NCI-H1436 treated with DMSO at 0.1 percent for 48 hours (cell line): ENCODE measurements around the gene TPBGL.

Source experiments
- DNase-seq: peaks from one replicate; lab custom pipeline; 2025; lab: John Stamatoyannopoulos, UW

Gene TPBGL

DNA sequence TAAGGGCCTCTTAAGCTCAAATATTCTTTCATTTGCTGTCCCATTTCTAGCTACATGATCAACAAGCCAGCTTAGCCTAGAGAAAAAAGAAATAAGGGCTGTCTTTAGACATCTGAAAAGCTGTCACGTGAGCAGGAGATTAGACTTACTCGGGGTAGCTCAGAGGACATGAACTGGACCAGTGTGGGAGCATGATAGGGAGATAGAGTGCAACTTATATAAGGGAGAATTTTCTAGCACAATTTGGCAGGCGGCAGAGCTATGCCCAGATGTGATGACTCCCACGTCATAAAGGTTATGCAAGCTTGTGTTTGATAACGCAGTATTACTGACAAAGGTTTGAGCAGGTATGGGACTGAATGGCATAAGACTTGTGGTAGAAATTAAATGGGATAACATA is 28.2 kb upstream of the TPBGL start:
- DNase-seq, result no peak

DNA sequence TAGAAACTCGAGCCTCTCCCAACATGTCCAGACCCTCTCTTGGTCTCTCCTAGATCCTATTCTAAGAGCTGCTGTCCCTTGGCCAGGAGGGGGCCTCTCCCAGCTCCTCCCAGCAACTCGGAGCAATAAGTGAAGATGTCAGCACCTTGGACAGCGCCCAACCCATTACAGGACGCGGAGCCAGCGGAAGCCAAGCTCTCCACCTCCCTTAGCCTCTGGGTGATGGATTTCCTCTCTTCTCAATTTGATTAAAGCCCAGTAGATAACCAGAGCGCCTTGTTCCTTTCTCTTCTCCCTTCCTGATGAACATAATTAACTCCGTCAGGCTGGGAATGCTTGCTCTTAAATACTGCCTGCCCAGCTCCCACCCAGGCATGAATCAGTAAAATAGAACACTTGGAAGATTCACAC is 26.2 kb upstream of the TPBGL start:
- no peak for DNase-seq

DNA sequence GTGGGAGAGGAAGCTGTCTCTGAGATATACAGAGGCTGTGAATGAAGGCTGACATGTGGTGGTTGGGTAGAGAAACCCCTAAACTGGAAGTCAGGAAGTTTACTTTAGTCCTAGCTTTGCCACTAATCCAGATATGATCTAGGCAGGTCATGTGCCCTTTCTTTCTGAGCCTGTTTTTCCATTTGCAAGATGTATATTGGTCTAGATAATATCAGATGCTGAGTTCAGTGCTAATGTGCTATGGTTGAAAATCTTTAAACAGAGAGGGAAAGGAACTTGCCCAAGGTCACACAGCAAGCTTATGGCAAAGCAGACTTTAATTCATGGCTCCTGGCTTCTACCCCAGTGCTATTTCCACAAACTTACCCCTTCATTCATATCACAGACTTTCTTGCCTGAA is 25.7 kb upstream of the TPBGL start:
- DNase-seq, result no peak

DNA sequence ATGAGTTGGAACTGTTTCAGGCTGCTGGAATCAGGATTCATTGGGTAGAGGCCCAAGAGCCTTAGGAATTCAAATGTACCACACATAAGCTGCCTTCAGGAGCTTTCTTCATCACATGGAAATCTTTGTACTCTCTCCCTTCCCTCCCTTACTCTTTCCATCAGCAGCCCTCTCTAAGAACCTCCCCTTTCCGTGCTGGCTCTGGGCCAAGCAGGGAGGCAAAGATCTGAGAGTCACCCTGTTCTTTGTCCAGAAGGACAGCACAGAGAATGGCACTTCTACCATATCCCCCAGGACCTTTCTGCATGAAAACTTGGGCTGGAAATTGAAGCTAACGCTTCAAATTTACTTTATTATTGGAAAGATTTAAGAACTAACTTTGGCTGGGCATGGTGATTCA is 20.7 kb upstream of the TPBGL start:
- no peak for DNase-seq

DNA sequence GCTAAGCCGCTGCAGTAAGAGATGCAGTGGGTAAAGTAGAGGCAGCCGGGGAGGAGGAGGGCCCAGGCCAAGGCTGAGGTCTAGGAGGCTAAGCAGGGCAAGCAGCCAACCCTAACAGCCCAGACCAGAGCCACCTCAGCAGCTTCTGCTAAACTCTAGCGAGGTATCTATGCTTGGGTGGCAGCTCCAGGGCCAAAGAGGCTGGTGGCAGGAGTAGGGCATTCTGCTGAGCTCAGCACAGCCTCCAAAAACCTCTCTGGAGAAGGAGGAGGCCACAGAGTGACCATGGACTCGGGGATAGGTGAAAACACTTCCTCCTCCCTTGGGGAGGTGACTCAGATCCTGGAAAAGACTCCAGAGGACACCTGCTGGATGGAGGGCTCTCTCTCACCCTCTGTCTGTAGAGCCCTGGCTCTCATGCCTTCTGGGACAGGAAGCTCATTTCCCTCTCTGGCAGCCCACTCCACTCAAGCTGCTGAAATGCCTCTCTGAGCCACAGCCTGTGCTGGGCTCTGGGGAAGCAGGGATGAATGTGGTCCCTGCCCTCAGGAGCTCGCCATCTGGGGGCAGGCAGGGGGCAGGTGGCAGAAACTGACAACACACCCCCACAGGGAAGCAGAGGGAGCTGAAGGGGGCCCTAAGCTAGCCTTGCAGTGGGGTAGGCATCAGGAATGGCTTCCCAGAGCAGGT is 16.5 kb upstream of the TPBGL start:
- DNase-seq, result no peak

DNA sequence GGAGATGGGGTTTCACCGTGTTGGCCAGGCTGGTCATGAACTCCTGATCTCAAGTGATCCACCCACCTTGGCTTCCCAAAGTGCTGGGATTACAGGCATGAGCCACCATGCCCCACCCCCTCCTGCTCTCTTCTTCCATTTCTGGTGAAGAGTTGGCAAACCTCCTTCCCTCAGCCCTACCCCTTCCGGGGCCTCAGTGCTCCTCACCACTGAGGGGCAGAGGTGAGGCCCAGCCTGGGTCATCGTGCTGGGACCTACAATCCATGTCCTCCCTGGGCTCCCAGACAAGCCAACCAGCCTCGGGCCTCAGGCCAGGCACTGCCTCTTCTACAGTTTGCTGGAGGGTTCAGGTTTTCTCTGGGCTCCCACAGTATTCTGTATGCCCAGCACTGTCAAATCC is 14.8 kb upstream of the TPBGL start:
- no peak for DNase-seq

DNA sequence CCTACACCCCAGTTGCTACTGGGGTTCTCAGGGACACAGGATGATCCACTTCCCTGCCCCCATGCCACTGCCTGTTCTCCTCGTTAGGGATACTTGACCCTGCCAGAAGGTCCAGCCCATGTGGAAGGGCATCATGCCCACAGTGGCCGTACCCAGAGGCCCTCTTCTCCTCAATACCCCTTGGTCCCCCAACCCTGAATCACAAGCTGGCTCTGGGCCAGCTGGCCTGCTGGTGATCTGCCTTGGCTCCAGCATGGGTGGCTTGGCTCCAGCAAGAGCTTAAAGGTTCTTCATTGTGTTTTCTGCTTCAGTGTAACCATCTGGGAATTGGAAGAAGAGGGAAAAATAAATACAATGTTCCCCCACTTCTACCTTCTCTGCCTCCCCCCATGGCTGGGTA is 11.1 kb upstream of the TPBGL start:
- DNase-seq, result no peak

DNA sequence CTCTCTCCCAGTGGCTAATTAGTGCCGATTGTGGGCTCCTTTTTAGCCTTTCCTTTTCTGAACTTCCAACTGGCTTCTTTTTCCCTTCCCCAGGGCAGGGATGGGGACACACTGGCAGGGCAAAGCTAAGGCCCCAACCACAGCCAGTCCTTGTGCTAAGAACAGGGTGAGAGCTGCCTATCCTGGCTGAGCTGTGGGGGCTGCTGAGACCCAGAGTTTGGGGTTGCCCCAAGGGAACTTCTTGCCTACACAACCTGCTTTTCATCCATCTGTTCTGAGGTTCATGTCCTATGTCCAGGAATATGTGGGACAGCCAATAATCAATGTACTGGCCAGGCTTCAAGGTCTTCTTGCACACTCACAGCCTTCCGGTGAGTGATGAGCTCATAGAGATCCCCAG is 10.0 kb upstream of the TPBGL start:
- no peak for DNase-seq

DNA sequence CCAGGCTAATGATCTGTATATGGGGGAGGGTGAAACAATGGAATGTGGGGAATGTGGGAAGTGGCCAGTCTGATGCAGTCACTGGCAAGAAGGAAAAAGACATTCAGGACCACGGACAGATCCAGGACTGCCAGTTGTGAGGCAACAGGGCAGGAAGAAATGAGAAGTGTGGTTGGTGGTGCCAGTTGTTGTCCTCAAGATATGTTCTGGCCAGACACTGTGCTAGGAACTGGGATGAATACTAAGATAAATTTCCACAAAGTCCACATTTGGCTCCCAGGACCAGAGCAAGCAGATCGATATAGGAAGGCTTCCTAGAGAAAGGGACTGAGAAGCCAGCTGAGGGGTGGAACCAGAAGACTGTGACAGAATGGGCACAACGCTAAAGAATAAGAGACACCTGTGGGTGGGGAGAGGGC is 6.8 kb upstream of the TPBGL start:
- DNase-seq, result no peak

DNA sequence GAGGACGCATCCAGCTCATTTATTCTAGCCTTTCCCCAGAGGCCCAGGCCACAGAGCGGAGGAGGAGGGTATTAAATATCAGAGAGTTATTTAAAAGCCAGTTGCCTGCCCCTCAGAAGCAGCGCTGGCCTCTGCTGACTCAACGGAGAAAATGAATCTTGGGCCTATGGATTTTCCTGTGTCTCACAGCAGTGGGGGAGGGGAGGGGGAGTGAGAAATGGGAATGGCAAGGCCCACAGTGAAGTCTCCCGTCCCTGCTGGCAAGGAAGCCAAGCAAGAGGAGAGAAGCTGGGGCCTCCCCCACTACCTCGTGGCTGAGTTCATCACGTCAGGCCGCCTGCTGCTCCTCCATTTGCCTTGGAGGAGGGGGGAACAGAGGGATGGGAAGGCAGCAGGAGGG is 4.5 kb upstream of the TPBGL start:
- DNase-seq, result no peak

DNA sequence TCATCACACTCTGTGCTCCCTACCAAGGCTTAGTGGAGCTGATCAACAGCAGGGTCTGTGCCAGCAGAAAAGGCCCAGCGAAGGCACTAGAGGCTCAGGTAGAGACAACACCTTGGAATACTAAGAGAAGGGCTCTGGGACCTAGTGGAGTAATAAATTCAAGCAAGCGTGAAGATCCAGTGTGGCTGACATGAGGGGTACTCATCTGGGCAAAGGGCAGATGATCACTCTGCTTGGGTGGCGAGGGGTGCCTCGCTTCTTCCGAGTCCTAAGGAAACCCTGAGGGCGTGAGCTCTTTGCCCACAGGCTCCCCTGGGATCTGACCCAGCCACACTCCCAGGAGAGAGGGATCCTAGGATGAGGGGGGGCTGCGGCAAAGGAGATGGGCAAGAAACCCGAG is 3.5 kb upstream of the TPBGL start:
- no peak for DNase-seq

DNA sequence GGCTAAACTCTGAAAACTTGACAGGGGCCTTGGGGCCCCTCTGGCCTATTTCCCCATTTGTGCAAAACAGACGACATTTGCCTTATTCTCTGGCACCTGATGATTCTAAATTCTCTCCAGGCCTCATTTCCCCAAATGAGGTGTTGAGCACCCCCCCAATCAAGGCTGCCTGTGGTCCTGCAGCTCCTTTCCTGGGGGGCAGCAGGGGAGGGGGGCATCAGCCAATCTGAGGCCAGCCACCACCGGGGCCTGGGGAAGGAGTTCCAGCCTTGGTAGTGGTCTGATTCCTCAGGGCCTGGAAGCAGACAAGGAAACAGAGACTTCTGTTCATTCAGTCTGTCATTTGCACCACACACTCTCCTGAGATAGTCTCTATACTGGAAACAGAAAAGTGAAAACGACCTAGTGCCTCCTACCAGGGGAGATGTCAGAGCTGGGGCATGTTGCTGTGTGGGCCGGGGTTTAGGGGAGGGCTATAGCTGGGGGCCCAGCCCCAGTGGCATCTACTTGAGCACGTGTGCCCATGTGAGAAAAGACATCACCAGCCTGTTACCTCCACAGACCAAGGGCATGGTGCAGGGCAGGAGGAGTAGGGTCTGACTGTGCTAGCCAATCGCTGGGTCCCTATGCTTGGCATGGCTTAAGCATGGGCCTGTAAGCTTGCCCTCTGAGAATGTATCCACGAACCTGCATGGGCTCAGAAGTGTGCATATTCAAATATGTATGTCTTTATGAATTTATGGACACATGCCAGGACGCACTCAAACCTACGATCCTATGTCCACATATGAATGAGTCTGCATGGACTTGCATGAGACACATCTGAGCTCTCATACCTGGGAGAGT is 1.8 kb upstream of the TPBGL start:
- no peak for DNase-seq

DNA sequence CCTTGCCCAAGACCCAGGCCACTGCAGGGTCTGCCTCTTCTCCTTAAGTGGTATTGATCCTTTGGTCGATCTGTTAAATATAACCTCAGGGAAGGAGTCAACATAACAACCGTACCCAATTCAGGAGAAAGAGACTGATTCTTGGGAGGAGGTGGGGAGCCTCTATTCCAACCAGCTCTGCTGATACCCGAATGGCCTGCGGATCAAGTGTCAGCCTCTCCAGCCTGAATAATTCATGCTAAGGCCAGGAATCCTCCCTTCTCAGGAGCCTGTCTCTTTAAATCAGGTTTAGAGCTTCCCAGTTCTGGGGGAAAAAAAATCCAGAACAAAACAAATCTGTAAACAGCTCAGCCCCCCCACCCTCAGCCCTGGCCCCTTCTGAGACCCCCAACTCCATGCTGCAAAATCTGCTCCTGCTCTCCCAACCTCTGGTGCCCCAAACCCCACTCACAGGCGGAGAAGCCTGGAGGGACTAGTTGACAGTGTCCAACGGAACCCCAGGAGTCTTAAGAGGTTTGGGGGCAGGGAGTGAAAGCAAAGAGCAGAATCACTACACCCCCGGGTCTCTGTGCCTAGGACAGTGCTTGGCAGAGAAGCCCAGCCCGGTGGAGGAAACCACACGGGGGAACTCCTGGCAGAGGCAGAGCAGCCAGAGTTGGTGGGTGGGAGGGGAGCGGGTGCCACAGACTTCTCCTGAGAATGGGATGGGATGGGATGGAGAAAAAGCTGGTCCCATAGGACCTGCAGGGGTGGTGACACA is 863 bp upstream of the TPBGL start:
- DNase-seq, result no peak

DNA sequence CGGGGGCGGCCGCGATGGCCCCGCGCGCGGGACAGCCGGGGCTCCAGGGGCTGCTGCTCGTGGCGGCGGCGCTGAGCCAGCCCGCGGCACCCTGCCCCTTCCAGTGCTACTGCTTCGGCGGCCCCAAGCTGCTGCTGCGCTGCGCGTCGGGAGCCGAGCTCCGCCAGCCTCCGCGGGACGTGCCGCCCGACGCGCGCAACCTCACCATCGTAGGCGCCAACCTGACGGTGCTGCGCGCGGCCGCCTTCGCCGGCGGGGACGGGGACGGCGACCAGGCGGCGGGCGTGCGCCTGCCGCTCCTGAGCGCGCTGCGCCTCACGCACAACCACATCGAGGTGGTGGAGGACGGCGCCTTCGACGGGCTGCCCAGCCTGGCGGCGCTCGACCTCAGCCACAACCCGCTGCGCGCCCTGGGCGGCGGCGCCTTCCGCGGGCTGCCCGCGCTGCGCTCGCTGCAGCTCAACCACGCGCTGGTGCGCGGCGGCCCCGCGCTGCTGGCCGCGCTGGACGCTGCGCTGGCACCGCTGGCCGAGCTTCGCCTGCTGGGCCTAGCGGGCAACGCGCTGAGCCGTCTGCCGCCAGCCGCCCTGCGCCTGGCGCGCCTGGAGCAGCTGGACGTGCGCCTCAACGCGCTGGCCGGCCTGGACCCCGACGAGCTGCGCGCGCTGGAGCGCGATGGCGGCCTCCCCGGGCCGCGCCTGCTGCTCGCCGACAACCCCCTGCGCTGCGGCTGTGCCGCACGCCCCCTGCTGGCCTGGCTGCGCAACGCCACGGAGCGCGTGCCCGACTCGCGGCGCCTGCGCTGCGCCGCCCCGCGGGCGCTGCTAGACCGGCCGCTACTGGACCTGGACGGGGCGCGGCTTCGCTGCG is 697 bp downstream of the TPBGL start:
- DNase-seq, result no peak

DNA sequence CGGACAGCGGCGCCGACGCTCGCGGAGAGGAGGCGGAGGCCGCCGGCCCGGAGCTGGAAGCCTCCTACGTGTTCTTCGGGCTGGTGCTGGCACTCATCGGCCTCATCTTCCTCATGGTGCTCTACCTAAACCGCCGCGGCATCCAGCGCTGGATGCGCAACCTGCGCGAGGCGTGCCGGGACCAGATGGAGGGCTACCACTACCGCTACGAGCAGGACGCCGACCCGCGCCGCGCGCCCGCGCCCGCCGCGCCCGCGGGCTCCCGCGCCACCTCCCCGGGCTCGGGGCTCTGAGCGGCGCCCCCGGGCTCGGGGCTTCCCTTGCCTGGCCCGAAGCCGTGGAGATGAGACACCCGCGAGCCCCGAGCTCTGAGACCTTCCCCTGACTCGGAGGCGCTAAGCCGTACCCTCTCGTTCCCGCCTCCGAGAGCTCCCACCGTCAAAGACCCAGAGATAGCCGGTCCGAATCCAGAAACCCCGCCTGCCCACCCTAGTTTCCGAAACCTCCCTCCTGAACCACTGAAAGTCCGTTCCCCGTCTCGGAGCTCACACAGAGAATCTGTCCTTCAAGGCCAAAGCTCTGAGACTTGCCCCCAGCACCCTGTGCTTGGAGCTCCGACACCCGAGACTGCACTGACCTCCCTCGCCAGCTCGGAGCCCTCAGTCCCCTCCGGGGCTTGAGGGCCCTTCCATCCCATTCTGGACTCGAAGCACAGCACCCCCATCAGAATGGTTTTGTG is 1.5 kb downstream of the TPBGL start:
- DNase-seq, result no peak

DNA sequence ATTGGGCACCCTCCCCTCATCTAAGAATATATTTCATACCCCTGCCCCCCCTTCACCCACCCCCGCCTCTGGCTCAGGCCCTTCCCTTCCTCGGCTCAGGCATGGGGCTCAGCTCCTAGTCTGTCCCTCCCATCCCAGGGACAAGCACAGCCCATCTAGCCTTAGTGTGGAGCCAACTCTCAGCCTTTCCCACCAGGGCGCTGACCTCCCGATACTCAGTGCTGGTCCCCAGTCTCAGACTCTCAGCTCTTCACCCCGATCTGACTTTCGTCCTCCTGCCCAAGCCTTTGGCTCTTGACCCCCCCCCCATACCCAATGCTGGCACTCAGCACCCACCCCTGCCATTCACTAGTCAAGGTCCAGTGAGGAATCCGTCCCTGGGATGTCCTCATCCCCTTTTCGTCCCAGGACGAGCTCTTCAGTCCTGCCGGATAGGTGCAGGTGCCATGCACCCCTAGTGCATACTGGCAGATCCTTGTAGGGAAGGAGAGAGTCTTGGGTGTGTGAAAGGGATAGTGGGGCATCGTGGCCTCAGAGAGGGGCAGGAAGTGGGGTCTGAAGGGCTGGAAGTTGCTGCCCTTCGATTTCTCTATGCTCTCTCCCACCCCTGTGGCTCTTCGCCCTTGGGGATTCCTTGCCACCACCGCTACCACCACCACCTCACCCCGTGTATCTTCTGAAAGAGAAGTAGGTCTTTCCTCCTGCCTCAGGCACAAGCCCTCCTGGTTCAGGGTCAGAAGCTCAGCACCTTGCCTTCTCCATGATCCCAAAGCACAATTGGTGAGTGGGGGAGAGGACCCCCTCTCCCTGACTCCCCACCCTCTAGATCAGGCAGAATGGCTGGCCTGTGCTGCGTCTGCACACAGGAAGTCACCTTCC is 2.4 kb downstream of the TPBGL start:
- DNase-seq, result no peak

DNA sequence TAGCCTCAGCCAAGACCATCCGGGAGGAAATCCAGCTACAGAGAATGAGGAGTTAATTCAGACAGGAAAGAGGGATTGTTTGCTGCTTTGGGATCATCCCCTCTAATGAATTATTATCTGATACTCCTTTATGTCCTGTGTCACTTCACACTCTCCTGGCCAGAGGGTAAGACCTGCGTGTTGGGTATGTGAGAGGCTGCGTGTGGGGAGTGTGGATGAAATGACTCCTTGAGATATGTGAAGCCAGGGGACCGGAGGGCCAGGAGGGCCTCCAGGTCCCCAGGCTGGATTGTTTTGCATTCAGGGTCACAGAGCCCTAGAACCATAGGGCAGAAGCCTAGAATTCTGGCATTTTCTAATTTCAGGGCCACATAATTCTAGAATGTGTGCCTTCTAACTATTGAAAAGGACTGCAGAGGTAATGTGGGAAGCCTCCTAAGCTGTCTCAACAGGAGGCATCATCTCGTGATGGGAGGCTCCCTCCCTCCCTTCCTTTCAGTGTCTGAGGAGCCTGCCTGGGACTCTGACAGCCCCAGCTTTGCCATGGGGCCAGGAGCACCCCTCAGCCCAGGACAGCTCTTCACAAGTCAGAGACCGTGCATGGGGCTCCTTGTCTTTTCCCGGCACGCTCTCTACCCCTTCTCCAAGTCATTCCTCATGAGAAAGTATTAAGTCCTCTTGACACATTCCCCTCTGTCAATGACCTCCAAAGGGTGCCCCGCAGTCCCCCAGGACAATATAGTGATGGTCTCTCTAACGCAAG is 3.7 kb downstream of the TPBGL start:
- no peak for DNase-seq

DNA sequence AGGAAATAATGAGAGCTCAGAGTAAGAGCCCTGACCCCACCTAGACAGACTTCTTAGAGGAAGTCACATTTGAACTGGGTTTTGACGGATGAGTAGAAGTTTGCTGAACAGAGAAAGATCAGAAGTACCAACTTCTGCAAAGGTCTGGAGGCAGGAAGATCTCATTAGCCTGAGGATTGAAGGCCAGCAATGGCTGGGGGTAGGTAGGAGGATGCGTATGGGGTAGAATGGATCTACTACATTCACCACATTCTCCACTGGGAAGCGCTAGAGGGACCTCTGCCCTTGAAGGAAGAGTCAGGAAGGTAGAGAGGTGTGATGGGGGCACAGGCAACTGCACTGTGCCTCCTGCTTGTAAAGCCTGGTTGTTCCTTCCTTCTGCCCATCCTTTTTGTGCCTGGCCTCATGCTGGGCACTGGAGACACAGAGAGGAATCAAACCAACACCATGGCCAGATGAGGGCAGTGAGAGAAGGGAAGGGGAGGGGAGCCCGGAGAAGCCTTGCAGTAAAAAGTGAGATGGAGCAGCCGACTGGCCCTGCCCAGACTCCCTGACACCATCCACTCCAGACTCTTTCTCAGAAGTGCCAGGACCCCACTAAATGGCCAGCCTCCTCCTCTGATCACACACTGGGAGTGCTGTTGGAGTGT is 4.9 kb downstream of the TPBGL start:
- no peak for DNase-seq
